MCF 10A (cell line): ENCODE measurements around the gene ABHD8. TPM values are rescaled to one million over a fixed set of nuclear protein-coding genes. Genes with fewer than 3 reads are reported as not detected.

Experiments
- BruUV-seq: library from RNA; stranded (reverse); fragments of 400-500 nt; replicated peaks from 2 replicates; lab custom pipeline; 2021; lab: Mats Ljungman, UMichigan
- CTCF ChIA-PET: fragments of 300-600 bp; sonication (Branson Sonifier 250); formaldehyde crosslinking; extraction: SDS; loops from one replicate; lab custom pipeline; 2021; ENCODE audit warnings: antibody characterized with exemption, inconsistent platforms; lab: Yijun Ruan, JAX
- POLR2A ChIA-PET: fragments of 300-600, 350-650 bp; sonication (Branson Sonifier 250); formaldehyde crosslinking; extraction: SDS; loops from one replicate; lab custom pipeline; 2020; ENCODE audit warnings: antibody characterized with exemption, inconsistent platforms; lab: Yijun Ruan, JAX
- DNase-seq: peaks from one replicate; pipeline ENCODE4 v3.0.0-alpha.2; 2018; ENCODE audit not compliant: unreplicated experiment
- H3K27ac Mint-ChIP-seq: one replicate; pipeline ENCODE4 v1.8.0; 2022; ENCODE audit warnings: mild to moderate bottlenecking, low read depth, mixed read lengths; ENCODE audit not compliant: unreplicated experiment
- H3K27me3 Mint-ChIP-seq: one replicate; pipeline ENCODE4 v1.8.0; 2022; ENCODE audit warnings: mixed read lengths; ENCODE audit not compliant: insufficient read depth, unreplicated experiment
- H3K36me3 Mint-ChIP-seq: one replicate; pipeline ENCODE4 v1.8.0; 2022; ENCODE audit warnings: mild to moderate bottlenecking, moderate library complexity, mixed read lengths; ENCODE audit not compliant: insufficient read depth, unreplicated experiment
- H3K4me1 Mint-ChIP-seq: one replicate; pipeline ENCODE4 v1.8.0; 2022; ENCODE audit warnings: mixed read lengths; ENCODE audit not compliant: insufficient read depth, unreplicated experiment
- H3K4me3 Mint-ChIP-seq: one replicate; pipeline ENCODE4 v1.8.0; 2022; ENCODE audit warnings: mild to moderate bottlenecking, moderate library complexity, mixed read lengths; ENCODE audit not compliant: unreplicated experiment
- H3K9me3 Mint-ChIP-seq: one replicate; pipeline ENCODE4 v1.8.0; 2022; ENCODE audit warnings: mixed read lengths; ENCODE audit not compliant: unreplicated experiment
- intact Hi-C: fragments of 100-400 bp; cut with micrococcal nuclease; formaldehyde crosslinking; loops from 2 replicates; pipeline ENCODE4 v1.14.1; 2022
- total RNA-seq: library from RNA; stranded (reverse); gene quantifications from 2 replicates; pipeline ENCODE4 v1.2.3, GENCODE V29; 2022
- TF ChIP-seq, protein P1 (sequence below): fragments of 200-600 bp; IDR thresholded peaks from one replicate; pipeline ENCODE4 v1.8.0; 2022; ENCODE audit warnings: antibody characterized with exemption, mild to moderate bottlenecking; ENCODE audit not compliant: unreplicated experiment

The ABHD8 gene
- total RNA-seq, 1 experiment from 2014 or later = 4.1 TPM

DNA sequence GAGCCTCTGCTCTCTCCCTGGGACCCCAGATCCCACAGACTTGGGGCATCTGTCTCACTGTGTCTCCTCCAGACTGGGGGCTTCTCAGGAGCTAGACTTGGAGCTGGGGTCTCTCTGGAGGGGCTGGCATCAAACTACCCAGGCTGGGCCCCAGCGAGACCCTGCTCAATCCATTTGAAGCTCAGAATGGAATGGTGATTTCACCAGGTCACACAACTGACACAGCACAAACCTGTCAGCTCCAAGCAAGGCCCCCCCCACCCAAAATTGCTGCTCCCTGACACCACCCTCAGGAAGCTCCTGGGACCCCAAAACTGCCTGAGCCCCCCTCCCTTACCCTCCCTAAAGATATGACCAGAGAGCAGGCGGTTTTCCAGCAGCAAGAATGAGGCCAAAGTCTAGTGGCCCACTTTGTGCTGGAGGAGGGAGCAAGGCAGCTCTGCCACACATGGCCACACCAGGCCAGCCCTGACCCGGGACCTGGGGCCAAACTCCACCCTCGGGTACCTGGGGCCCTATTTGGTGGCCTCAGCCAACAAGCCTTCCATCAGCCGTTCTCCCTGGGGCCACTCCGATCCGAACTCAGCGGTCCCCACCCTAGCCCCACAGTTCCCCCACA, 59.9 kb downstream of the ABHD8 start:
- intact Hi-C loops = no loop called here
- Mint-ChIP-seq H3K4me3 (peak overlapping the region; percentile 89), H3K9me3 (no peaks in the 10 kb centered on the region), H3K27ac (peak overlapping the region; percentile 93), H3K4me1 (peaks cover 33% of the 10 kb centered on the region), H3K27me3 (no peaks in the 10 kb centered on the region), H3K36me3 (peaks cover 33% of the 10 kb centered on the region)
- BruUV-seq = no TSS peak
- no peak for DNase-seq
- ChIA-PET POLR2A (interaction anchor here (0.6 to 4.3 kb wide), 11 partner anchors 8 to 167 kb away, joined by 3 to 34 read pairs (median 7); partner anchors contain the start of genes BABAM1, DDA1, HAUS8 and MRPL34), CTCF (interaction anchor here (0.6 to 1.6 kb wide), 4 partner anchors 16 to 191 kb away, joined by 4 to 8 read pairs (median 4); no protein-coding TSS in a partner anchor)
- TF ChIP-seq, protein P1, sequence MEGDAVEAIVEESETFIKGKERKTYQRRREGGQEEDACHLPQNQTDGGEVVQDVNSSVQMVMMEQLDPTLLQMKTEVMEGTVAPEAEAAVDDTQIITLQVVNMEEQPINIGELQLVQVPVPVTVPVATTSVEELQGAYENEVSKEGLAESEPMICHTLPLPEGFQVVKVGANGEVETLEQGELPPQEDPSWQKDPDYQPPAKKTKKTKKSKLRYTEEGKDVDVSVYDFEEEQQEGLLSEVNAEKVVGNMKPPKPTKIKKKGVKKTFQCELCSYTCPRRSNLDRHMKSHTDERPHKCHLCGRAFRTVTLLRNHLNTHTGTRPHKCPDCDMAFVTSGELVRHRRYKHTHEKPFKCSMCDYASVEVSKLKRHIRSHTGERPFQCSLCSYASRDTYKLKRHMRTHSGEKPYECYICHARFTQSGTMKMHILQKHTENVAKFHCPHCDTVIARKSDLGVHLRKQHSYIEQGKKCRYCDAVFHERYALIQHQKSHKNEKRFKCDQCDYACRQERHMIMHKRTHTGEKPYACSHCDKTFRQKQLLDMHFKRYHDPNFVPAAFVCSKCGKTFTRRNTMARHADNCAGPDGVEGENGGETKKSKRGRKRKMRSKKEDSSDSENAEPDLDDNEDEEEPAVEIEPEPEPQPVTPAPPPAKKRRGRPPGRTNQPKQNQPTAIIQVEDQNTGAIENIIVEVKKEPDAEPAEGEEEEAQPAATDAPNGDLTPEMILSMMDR = no peak

DNA sequence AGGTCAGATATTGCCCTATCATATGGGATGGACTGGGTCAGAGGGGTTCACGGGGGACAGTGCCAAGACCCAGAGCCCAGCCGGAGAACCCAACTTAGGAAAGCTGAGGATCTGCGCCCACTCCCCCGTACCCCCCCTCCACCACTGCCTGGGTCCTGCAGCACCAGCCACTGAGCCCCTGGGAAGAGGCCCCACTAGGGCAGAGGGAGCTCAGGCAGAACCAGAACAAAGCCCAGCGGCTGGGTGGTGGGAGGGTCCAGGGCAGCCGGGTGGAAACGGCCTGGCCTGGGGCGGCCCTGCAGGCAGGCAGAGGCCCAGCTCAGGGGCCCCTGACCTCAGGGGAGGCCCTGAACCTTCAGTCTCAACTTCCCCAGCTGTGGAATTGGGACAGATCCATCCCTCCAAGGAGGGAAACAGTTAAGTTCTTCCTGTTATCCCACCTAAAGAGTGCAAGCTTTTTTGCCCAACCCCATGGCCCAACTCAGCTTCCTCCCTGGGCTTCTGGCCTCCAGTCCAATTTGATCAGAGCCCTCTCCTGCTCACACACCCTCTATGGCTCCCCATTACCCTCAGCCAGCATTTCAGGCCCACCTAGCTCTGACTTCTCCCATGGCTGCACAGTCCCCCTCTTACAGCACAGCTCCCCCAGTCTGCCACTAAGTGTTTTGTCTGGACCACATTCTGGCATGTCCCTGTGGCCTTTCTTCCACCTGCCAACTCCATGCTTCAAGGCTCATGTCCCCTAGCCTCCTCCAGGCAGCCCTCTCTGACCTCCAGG, 60.6 kb downstream of the ABHD8 start:
- H3K27ac Mint-ChIP-seq = peak overlapping the region; percentile 93
- H3K27me3 Mint-ChIP-seq = no peaks in the 10 kb centered on the region
- peaks cover 40% of the 10 kb centered on the region for H3K36me3 Mint-ChIP-seq
- TF ChIP-seq, protein P1 = no peak
- no peak for DNase-seq
- POLR2A ChIA-PET = interaction anchor here (1.1 to 4.3 kb wide), 9 partner anchors 7 to 167 kb away, joined by 3 to 34 read pairs (median 8); partner anchors contain the start of genes BABAM1, DDA1, HAUS8 and MYO9B
- no TSS peak for BruUV-seq
- H3K4me1 Mint-ChIP-seq = peaks cover 33% of the 10 kb centered on the region
- peak overlapping the region; percentile 89 for H3K4me3 Mint-ChIP-seq
- CTCF ChIA-PET = interaction anchor here (0.6 to 1.6 kb wide), 6 partner anchors 16 to 618 kb away, joined by 3 to 8 read pairs (median 4); no protein-coding TSS in a partner anchor
- H3K9me3 Mint-ChIP-seq = no peaks in the 10 kb centered on the region
- intact Hi-C loops = no loop called here

Other genes with a start within 250 kb of the ABHD8 start
- gene HAUS8, start 228.0 kb downstream of the ABHD8 start, total RNA-seq = 6.6 and 8.4 TPM in 2 replicates
- 43.5 and 49.5 TPM in 2 replicates for gene MYO9B, start 227.6 kb downstream of the ABHD8 start, total RNA-seq
- 29.9 and 47.9 TPM in 2 replicates for gene USE1, start 88.1 kb downstream of the ABHD8 start, total RNA-seq
- 13.7 and 14.3 TPM in 2 replicates for gene OCEL1, start 77.2 kb downstream of the ABHD8 start, total RNA-seq
- gene NR2F6, start 57.5 kb downstream of the ABHD8 start, total RNA-seq = 32.8 and 36.3 TPM in 2 replicates
- not detected in 2 replicates for gene USHBP1, start 38.7 kb downstream of the ABHD8 start, total RNA-seq
- gene BABAM1, start 36.0 kb downstream of the ABHD8 start, total RNA-seq = 96.1 and 104 TPM in 2 replicates
- gene ANKLE1, start 21.5 kb downstream of the ABHD8 start, total RNA-seq = 0.16 and 1.0 TPM in 2 replicates
- 58.8 and 65.8 TPM in 2 replicates for gene MRPL34, start 2.4 kb upstream of the ABHD8 start, total RNA-seq
- 57.4 and 60.4 TPM in 2 replicates for gene DDA1, start 6.1 kb upstream of the ABHD8 start, total RNA-seq
- gene ANO8, start 31.4 kb upstream of the ABHD8 start, total RNA-seq = 13.0 and 14.5 TPM in 2 replicates
- gene GTPBP3, start 34.1 kb upstream of the ABHD8 start, total RNA-seq = 24.8 and 27.9 TPM in 2 replicates
- gene PLVAP, start 73.9 kb upstream of the ABHD8 start, total RNA-seq = not detected in 2 replicates
- 0.37 TPM in 1 of 2 replicates, not detected in the other for gene CCDC194, start 90.8 kb upstream of the ABHD8 start, total RNA-seq
- gene BST2, start 102.2 kb upstream of the ABHD8 start, total RNA-seq = 19.6 and 24.8 TPM in 2 replicates
- 47.7 and 51.1 TPM in 2 replicates for gene MVB12A, start 116.6 kb upstream of the ABHD8 start, total RNA-seq
- gene TMEM221, start 145.2 kb upstream of the ABHD8 start, total RNA-seq = not detected in 2 replicates
- not detected in 2 replicates for gene NXNL1, start 157.5 kb upstream of the ABHD8 start, total RNA-seq
- 3.4 and 5.0 TPM in 2 replicates for gene SLC27A1, start 167.1 kb upstream of the ABHD8 start, total RNA-seq
- gene PGLS, start 208.2 kb upstream of the ABHD8 start, total RNA-seq = 115 and 143 TPM in 2 replicates